ENCODE data around the gene PTGIS. TPM values are rescaled to one million over a fixed set of nuclear protein-coding genes. Genes with fewer than 3 reads are reported as not detected.

The PTGIS gene
- total RNA-seq, 6 experiments from 2014 or later: 9.0 to 30.5 (median 13.7) TPM

DNA sequence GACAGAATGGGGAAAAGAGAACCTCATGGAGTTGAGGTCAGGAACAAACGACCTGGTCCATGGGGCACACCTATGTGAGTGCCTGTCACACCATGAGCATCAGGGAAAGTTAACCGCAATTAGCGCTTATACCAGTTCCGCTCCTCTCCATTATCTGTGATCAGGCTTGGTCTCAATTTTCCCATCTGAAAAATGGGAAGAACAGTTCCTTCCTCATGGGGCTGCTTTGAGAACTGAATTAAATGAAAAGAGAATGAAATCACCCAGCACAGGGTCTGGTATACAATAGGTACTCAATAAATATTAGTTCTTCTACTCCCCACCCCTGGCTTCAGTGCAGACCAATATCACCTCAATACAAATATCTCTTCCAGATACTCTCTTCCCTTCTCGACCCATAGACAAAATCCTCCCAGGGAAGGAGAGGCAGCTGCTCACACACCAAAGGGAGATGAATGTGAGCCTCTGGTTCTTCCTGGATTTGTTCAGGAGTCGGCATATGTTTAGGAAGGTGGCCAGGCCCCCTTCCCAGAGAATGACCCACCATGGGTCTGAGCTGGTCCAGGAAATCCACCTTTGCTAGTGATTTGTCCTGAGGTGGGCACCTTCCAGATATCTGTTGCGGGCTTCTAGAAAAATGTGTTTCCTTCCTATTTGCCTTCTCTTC is 2.4 kb upstream of the PTGIS start:
- intact Hi-C loops (cut with DNase I): no loop called here
- 67% methylated on average over 3 of the region's 7 CpGs for WGBS (ENCODE audit: insufficient coverage, low coverage, low lambda C conversion rate, missing lambda C conversion rate)
- Histone ChIP-seq H3K36me3 (no peaks in the 10 kb centered on the region), H3K4me1 (peaks cover 0 to 6% (median 0%) of the 10 kb centered on the region in 4 donors), H3K4me3 (no peak overlapping the region), H3K27ac (no peak overlapping the region), H3K27me3 (no peaks in the 10 kb centered on the region), H3K9me3 (no peaks in the 10 kb centered on the region)
- ATAC-seq (no peak), DNase-seq (peak in 1 of 3 donors; percentile 12)
- TF ChIP-seq, protein P1, sequence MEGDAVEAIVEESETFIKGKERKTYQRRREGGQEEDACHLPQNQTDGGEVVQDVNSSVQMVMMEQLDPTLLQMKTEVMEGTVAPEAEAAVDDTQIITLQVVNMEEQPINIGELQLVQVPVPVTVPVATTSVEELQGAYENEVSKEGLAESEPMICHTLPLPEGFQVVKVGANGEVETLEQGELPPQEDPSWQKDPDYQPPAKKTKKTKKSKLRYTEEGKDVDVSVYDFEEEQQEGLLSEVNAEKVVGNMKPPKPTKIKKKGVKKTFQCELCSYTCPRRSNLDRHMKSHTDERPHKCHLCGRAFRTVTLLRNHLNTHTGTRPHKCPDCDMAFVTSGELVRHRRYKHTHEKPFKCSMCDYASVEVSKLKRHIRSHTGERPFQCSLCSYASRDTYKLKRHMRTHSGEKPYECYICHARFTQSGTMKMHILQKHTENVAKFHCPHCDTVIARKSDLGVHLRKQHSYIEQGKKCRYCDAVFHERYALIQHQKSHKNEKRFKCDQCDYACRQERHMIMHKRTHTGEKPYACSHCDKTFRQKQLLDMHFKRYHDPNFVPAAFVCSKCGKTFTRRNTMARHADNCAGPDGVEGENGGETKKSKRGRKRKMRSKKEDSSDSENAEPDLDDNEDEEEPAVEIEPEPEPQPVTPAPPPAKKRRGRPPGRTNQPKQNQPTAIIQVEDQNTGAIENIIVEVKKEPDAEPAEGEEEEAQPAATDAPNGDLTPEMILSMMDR (IDR thresholded peaks at IDR 0.05): no peak
- TF ChIP-seq POLR2A (IDR thresholded peaks at IDR 0.05): no peak

DNA sequence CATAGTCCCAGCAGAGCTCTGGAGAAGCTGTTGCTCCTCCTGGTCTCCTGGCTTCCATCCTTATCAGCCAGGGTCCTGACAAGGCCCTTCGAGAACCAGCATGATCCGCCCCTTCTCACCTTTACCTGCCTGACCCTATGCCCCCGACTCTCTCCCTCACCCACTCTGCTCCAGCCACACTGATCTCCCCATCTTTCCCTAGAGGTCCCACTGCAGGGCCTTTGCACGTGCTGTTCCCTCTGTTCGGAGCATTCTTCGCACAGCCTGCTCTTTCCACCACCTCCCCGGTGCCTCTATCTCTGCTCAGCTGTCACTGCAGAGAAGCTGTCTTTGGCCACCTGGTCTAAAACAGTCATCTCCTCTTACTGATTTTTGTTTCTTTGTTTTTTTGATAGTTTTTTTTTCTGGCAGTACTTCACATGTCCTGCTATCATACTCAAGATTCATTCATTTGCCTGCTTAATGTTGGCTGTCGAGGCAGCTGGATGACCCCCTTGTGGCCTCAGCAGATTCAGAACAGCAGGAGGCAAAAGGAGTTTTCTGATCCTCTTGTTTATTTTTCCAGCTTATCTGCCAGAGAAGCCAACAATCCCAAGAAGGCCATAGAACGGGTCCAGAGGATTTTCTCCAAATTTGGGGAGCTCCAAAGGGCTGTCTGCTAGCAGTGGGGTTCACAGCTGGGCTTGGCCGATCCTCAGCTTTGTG is 1.6 kb upstream of the PTGIS start:
- no peak overlapping the region for H3K4me3 ChIP-seq
- DNase-seq: peak in 1 of 3 donors; percentile 36
- WGBS (ENCODE audit: insufficient coverage, low coverage, low lambda C conversion rate, missing lambda C conversion rate): 69% methylated on average over 7 of the region's 10 CpGs
- no peaks in the 10 kb centered on the region for H3K9me3 ChIP-seq
- TF ChIP-seq, protein P1 (IDR thresholded peaks at IDR 0.05): no peak
- no peak for TF ChIP-seq POLR2A (IDR thresholded peaks at IDR 0.05)
- H3K36me3 ChIP-seq: no peaks in the 10 kb centered on the region
- H3K4me1 ChIP-seq: peaks cover 0 to 6% (median 0%) of the 10 kb centered on the region in 4 donors
- peak overlapping the region in 1 of 3 donors; percentile 43 for H3K27ac ChIP-seq
- no peak for ATAC-seq
- intact Hi-C loops (cut with DNase I): no loop called here
- no peaks in the 10 kb centered on the region for H3K27me3 ChIP-seq

DNA sequence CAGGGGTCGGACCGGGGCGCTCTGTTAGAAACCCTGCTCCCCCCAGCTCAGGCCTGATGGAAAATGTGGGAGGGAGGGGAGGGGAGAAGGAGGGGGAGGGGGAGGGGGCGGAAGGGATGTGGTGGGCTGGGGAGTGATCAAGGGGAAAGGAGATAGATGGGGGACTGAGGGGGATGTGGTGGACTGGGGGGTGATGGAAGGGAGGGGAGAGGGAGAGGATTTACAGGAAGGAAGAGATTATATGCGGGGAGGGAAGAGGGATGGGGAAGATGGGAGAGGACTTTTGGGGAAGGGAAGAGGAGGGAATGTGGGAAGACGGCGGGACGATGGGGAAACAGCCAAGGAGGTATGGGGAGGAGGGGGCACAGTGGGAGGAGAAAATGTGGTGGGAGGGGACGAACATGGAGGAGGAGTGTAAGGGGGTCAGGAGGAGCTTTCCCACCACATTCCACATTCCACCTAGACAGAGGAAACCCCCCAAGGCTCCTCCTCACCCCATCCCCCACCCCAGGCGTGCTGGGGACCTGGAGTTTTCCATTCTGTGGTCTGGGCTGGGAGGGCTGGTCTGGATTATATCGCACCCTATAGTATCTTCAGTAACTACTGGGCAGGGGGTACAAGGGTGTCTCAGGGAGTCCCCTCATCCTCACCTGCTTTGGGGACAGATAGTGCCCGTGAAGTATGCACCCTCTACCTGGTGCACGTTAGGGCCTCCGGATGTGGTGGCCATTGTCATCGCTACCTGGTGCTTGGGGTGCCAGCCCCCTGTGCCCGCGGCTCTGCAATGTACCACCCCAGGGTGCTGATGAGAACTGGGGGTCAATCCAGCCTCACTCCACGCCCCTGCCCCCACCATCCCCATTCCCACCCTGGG is 578 bp upstream of the PTGIS start:
- intact Hi-C loops (cut with DNase I): no loop called here
- ATAC-seq: peak in 1 of 4 donors; percentile 32
- peak overlapping the region in 1 of 3 donors; percentile 43 for H3K27ac ChIP-seq
- DNase-seq: peak in 1 of 3 donors; percentile 43
- peaks cover 0 to 6% (median 0%) of the 10 kb centered on the region in 4 donors for H3K4me1 ChIP-seq
- TF ChIP-seq, protein P1 (IDR thresholded peaks at IDR 0.05): no peak
- no peak for TF ChIP-seq POLR2A (IDR thresholded peaks at IDR 0.05)
- H3K9me3 ChIP-seq: no peaks in the 10 kb centered on the region
- H3K36me3 ChIP-seq: no peaks in the 10 kb centered on the region
- no peak overlapping the region for H3K4me3 ChIP-seq
- 30% methylated on average over 9 of the region's 18 CpGs for WGBS (ENCODE audit: insufficient coverage, low coverage, low lambda C conversion rate, missing lambda C conversion rate)
- no peaks in the 10 kb centered on the region for H3K27me3 ChIP-seq

All from right lobe of liver (tissue), 6 donors.